GM19025 (cell line): ENCODE results near the gene BCAR3.
"Not testable (repeated sequence)": the region's sequence is repeated elsewhere in the genome, so short reads cannot be mapped to it uniquely, and the experiment has no call there.

ENCODE experiments used
- ATAC-seq: cut with Tn5 transposase; IDR thresholded peaks from one replicate; pipeline ENCODE4 v1.9.1; 2021; ENCODE audit warnings: mild to moderate bottlenecking, low read depth, moderate library complexity; ENCODE audit not compliant: unreplicated experiment

BCAR3 gene

GRCh38 chr1:93707956-93708355 is 26.3 kb upstream of the BCAR3 start:
- ATAC-seq: peak; percentile 50

GRCh38 chr1:93705892-93706500 is 24.4 kb upstream of the BCAR3 start:
- no peak for ATAC-seq

- ATAC-seq: peak; percentile 51
Observed at GRCh38 chr1:93704052-93704451, 22.4 kb upstream of the BCAR3 start.

- ATAC-seq: no peak
Observed at GRCh38 chr1:93703643-93704042, 22.0 kb upstream of the BCAR3 start.

- no peak for ATAC-seq
Observed at GRCh38 chr1:93702828-93703183, 21.2 kb upstream of the BCAR3 start.

- peak; percentile 32 for ATAC-seq
Observed at GRCh38 chr1:93702111-93702827, 20.6 kb upstream of the BCAR3 start.

- ATAC-seq: no peak
Observed at GRCh38 chr1:93701629-93702028, 20.0 kb upstream of the BCAR3 start.

- ATAC-seq: no peak
Observed at GRCh38 chr1:93700532-93701469, 19.2 kb upstream of the BCAR3 start.

- no peak for ATAC-seq
Observed at GRCh38 chr1:93699503-93700168, 18.0 kb upstream of the BCAR3 start.

- no peak for ATAC-seq
Observed at GRCh38 chr1:93699049-93699384, 17.4 kb upstream of the BCAR3 start.

- ATAC-seq: no peak
Observed at GRCh38 chr1:93698329-93699048, 16.9 kb upstream of the BCAR3 start.

- not testable (repeated sequence) for ATAC-seq
Observed at GRCh38 chr1:93697566-93697965, 15.9 kb upstream of the BCAR3 start.

GRCh38 chr1:93695411-93696005 is 13.9 kb upstream of the BCAR3 start:
- ATAC-seq: no peak

GRCh38 chr1:93694819-93695218 is 13.2 kb upstream of the BCAR3 start:
- ATAC-seq: no peak

GRCh38 chr1:93694039-93694438 is 12.4 kb upstream of the BCAR3 start:
- ATAC-seq: no peak

- peak; percentile 76 for ATAC-seq
Observed at GRCh38 chr1:93692983-93693591, 11.4 kb upstream of the BCAR3 start.

- ATAC-seq: no peak
Observed at GRCh38 chr1:93692451-93692861, 10.8 kb upstream of the BCAR3 start.

GRCh38 chr1:93692026-93692425 is 10.4 kb upstream of the BCAR3 start:
- ATAC-seq: no peak
